ENCODE data around the gene FAT3. TPM values are rescaled to one million over a fixed set of nuclear protein-coding genes. Genes with fewer than 3 reads are reported as not detected.

The FAT3 gene
- total and polyA plus RNA-seq, 2 of the 13 experiments (the other 11 are each of a cell fraction or from before 2014, with no cell fraction given), result not detected

GRCh38 chr11:92204731-92205130 lies 19.9 kb upstream of the FAT3 start (continued):
- TF ChIP-seq TAF1 (CRISPR knock-in tag; IDR thresholded peaks at IDR 0.05) (no peak), HMGA1 (CRISPR knock-in tag; conservative IDR thresholded peaks at IDR 0.05) (no peak), ZNF362 (CRISPR knock-in tag; IDR thresholded peaks at IDR 0.05; ENCODE audit: borderline replicate concordance) (no peak)

- Histone ChIP-seq H3K27me3 (ENCODE audit: control insufficient read depth in 1 of 2, insufficient read depth in 2 of 2, low read length in 2 of 2) (no peaks in the 10 kb centered on the region), H3K79me2 (ENCODE audit: insufficient read depth, low read length) (no peaks in the 10 kb centered on the region), H3K4me2 (ENCODE audit: low read depth, low read length) (no peak overlapping the region), H3K4me1 (ENCODE audit: insufficient read depth, low read length) (no peaks in the 10 kb centered on the region), H3K4me3 (replicated peaks in 1 of 3; ENCODE audit: insufficient read depth in 1 of 3, low read depth in 2 of 3, low read length in 3 of 3) (no peak overlapping the region), H3K9me3 (ENCODE audit: low read length) (no peaks in the 10 kb centered on the region), H4K20me1 (ENCODE audit: insufficient read depth, low read length) (no peaks in the 10 kb centered on the region), H3K36me3 (replicated peaks in 1 of 2; ENCODE audit: control insufficient read depth in 1 of 2, insufficient read depth in 2 of 2, low read length in 2 of 2) (no peaks in the 10 kb centered on the region), H2AFZ (ENCODE audit: low read length) (no peak overlapping the region), H3K27ac (ENCODE audit: extremely low read length, insufficient read depth, low read length) (no peak overlapping the region), H3K9ac (ENCODE audit: insufficient read depth, low read depth, low read length) (no peak overlapping the region)
- 39% methylated on average over 2 of the region's 2 CpGs for WGBS (ENCODE audit: low lambda C conversion rate)
- BruUV-seq (replicated peaks), result no TSS peak
- in situ Hi-C loops (cut with HindIII; ENCODE audit: extremely low pct_ligation_motif_present, low pct_unique_long_range_greater_than_20kb) (no loop called here), intact Hi-C loops (cut with micrococcal nuclease; ENCODE audit: unreplicated experiment) (no loop called here)
- no peak for FAIRE-seq
- no peak for DNase-seq (ENCODE audit: low spot score)
- no peak for ATAC-seq
- POLR2A ChIA-PET, result no interaction called here
- CTCF ChIA-PET (ENCODE audit: low intra/inter-chr PET ratio, low total read pairs), result no interaction called here
- TF ChIP-seq PRMT3 (CRISPR knock-in tag; IDR thresholded peaks at IDR 0.05; ENCODE audit: borderline replicate concordance, low read depth) (no peak), CBX1 (IDR thresholded peaks at IDR 0.05; ENCODE audit: low read depth) (no peak), PHF20 (CRISPR knock-in tag; IDR thresholded peaks at IDR 0.05) (no peak), HMG20A (CRISPR knock-in tag; IDR thresholded peaks at IDR 0.05; ENCODE audit: borderline replicate concordance) (no peak), SNAI1 (CRISPR knock-in tag; IDR thresholded peaks at IDR 0.05; ENCODE audit: borderline replicate concordance) (no peak), HMGXB3 (CRISPR knock-in tag; IDR thresholded peaks at IDR 0.05; ENCODE audit: borderline replicate concordance) (no peak), PCBP1 (IDR thresholded peaks at IDR 0.05; ENCODE audit: borderline replicate concordance, low read depth, low read length) (no peak), MTA1 (CRISPR knock-in tag; IDR thresholded peaks at IDR 0.05; ENCODE audit: borderline replicate concordance) (no peak), ZSCAN30 (CRISPR knock-in tag; IDR thresholded peaks at IDR 0.05) (no peak), E2F5 (CRISPR knock-in tag; conservative IDR thresholded peaks at IDR 0.05) (no peak), PTBP1 (IDR thresholded peaks at IDR 0.05; ENCODE audit: low read depth, low read length, poor library complexity, severe bottlenecking) (no peak), DR1 (CRISPR knock-in tag; IDR thresholded peaks at IDR 0.05) (no peak), KAT2B (IDR thresholded peaks at IDR 0.05; ENCODE audit: borderline replicate concordance, low read depth, low read length) (no peak), ZBTB3 (CRISPR knock-in tag; IDR thresholded peaks at IDR 0.05; ENCODE audit: borderline replicate concordance, low read depth) (no peak), ZNF549 (CRISPR knock-in tag; IDR thresholded peaks at IDR 0.05) (no peak), MZF1 (CRISPR knock-in tag; IDR thresholded peaks at IDR 0.05; ENCODE audit: borderline replicate concordance) (no peak)
These were observed 18.2 kb upstream of the FAT3 start for GRCh38 chr11:92206441-92206840.
